H1 (cell line): ENCODE data around the gene STEAP1B. TPM values are rescaled to one million over a fixed set of nuclear protein-coding genes. Genes with fewer than 3 reads are reported as not detected.
"Not testable (repeated sequence)": the region's sequence is repeated elsewhere in the genome, so short reads cannot be mapped to it uniquely, and the experiment has no call there.

Source experiments
- CTCF ChIA-PET: fragments of 300-600 bp; sonication (Branson Sonifier 250); formaldehyde crosslinking; loops from one replicate; lab custom pipeline; 2021; ENCODE audit not compliant: partially characterized antibody; lab: Charles Lee
- POLR2A ChIA-PET: fragments of 300-600 bp; sonication (Branson Sonifier 250); formaldehyde crosslinking; loops from one replicate; lab custom pipeline; 2021; ENCODE audit warnings: inconsistent platforms; ENCODE audit not compliant: partially characterized antibody; lab: Charles Lee
- DNase-seq, 2 experiments: peaks; one replicate each; pipeline versions ENCODE4 v3.0.0 to v3.0.0-alpha.2; 2010 to 2022; ENCODE audit warnings: low spot score in 2 of 2, low read depth in 1 of 2, mixed read lengths in 1 of 2
- FAIRE-seq: peaks from 2 replicates; lab custom pipeline; 2011; peaks lifted over from hg19 to GRCh38; lab: Jason Lieb, UNC
- H2AFZ ChIP-seq: 2 replicates; pipeline ENCODE4 v1.8.1; 2012; ENCODE audit warnings: low read length, inconsistent platforms
- H2AK5ac ChIP-seq: 2 replicates; pipeline ENCODE4 v1.6.1; 2013; ENCODE audit warnings: low read depth, low read length
- H2BK120ac ChIP-seq: replicated peaks from 2 replicates; pipeline ENCODE3; 2013; ENCODE audit warnings: low read depth, low read length, inconsistent platforms
- H2BK12ac ChIP-seq: 2 replicates; pipeline ENCODE4 v1.6.1; 2013; ENCODE audit warnings: low read depth, low read length
- H2BK15ac ChIP-seq: 2 replicates; pipeline ENCODE4 v1.6.1; 2013; ENCODE audit warnings: low read length
- H2BK20ac ChIP-seq: 2 replicates; pipeline ENCODE4 v1.6.1; 2013; ENCODE audit warnings: low read length
- H2BK5ac ChIP-seq: 2 replicates; pipeline ENCODE4 v1.6.1; 2013; ENCODE audit warnings: low read depth, low read length
- H3K14ac ChIP-seq: 2 replicates; pipeline ENCODE4 v1.6.1; 2013; ENCODE audit warnings: inconsistent platforms; ENCODE audit not compliant: insufficient read length
- H3K18ac ChIP-seq: 2 replicates; pipeline ENCODE4 v1.6.1; 2013; ENCODE audit warnings: low read length; ENCODE audit errors: extremely low read depth
- H3K23ac ChIP-seq: 2 replicates; pipeline ENCODE4 v1.6.1; 2013; ENCODE audit warnings: inconsistent platforms; ENCODE audit not compliant: insufficient read length
- H3K23me2 ChIP-seq: 2 replicates; pipeline ENCODE4 v1.6.1; 2013; ENCODE audit warnings: low read depth, low read length
- H3K27ac ChIP-seq: 2 replicates; pipeline ENCODE4 v1.6.1; 2011; ENCODE audit warnings: low read depth, low read length, inconsistent platforms
- H3K27me3 ChIP-seq, 4 experiments: replicated peaks in 1 of 4; 1 replicate in 1 of 4; 2 replicates in 3 of 4; pipeline versions ENCODE4 v1.6.1 to v1.8.1; 2011 to 2013; ENCODE audit warnings: low read length in 3 of 4, mild to moderate bottlenecking in 3 of 4, inconsistent platforms in 2 of 4, mixed read lengths in 2 of 4, moderate library complexity in 1 of 4; ENCODE audit not compliant: control insufficient read depth in 3 of 4, insufficient read depth in 3 of 4; ENCODE audit errors: extremely low read depth in 1 of 4
- H3K36me3 ChIP-seq, 4 experiments: 2 replicates each; pipeline versions ENCODE4 v1.6.1 to v1.8.1; 2011 to 2013; ENCODE audit warnings: mild to moderate bottlenecking in 4 of 4, low read length in 3 of 4, moderate library complexity in 2 of 4, control low read depth in 1 of 4, inconsistent platforms in 1 of 4; ENCODE audit not compliant: insufficient read depth in 4 of 4, control insufficient read depth in 2 of 4
- H3K4ac ChIP-seq: replicated peaks from 2 replicates; pipeline ENCODE3; 2013; ENCODE audit warnings: low read length, low read depth, mixed read lengths, inconsistent platforms; ENCODE audit not compliant: insufficient read length
- H3K4me1 ChIP-seq, 4 experiments: replicated peaks in 1 of 4; 1 replicate in 1 of 4; 2 replicates in 3 of 4; pipeline versions ENCODE4 v1.6.1 to v1.8.1; 2011 to 2013; ENCODE audit warnings: low read length in 3 of 4, inconsistent platforms in 2 of 4, mixed read lengths in 1 of 4; ENCODE audit not compliant: insufficient read depth in 4 of 4, control insufficient read depth in 3 of 4
- H3K4me2 ChIP-seq, 2 experiments: 2 replicates each; pipeline versions ENCODE4 v1.6.1 to v1.8.1; 2011 to 2013; ENCODE audit warnings: low read depth in 2 of 2, low read length in 2 of 2, control low read depth in 1 of 2, inconsistent platforms in 1 of 2, mild to moderate bottlenecking in 1 of 2; ENCODE audit not compliant: insufficient read depth in 1 of 2
- H3K4me3 ChIP-seq, 4 experiments: fragments of 200-600, 300-600 bp in 1 of 4; sonication (generic), shearing (Covaris generic), sonication (Bioruptor Twin) in 1 of 4; 2 replicates each; pipeline versions ENCODE4 v1.5.1 to v1.8.1; 2011 to 2016; ENCODE audit warnings: low read length in 4 of 4, low read depth in 3 of 4, control low read depth in 2 of 4, inconsistent platforms in 2 of 4, mild to moderate bottlenecking in 2 of 4, mixed read lengths in 1 of 4, moderate library complexity in 1 of 4; ENCODE audit not compliant: insufficient read depth in 2 of 4; ENCODE audit errors: extremely low read depth in 1 of 4
- H3K56ac ChIP-seq: replicated peaks from 2 replicates; pipeline ENCODE3; 2013; ENCODE audit warnings: low read depth, mild to moderate bottlenecking, mixed read lengths, low read length, inconsistent platforms; ENCODE audit not compliant: insufficient read length
- H3K79me1 ChIP-seq: 2 replicates; pipeline ENCODE4 v1.6.1; 2013; ENCODE audit warnings: low read depth, low read length, control low read depth
- H3K79me2 ChIP-seq, 2 experiments: 2 replicates each; pipeline versions ENCODE4 v1.6.1 to v1.8.1; 2012 to 2013; ENCODE audit warnings: low read length in 2 of 2, mild to moderate bottlenecking in 2 of 2, inconsistent platforms in 1 of 2; ENCODE audit not compliant: insufficient read depth in 2 of 2, control insufficient read depth in 1 of 2
- H3K9ac ChIP-seq, 4 experiments: replicated peaks in 1 of 4; 1 replicate in 1 of 4; 2 replicates in 3 of 4; pipeline versions ENCODE4 v1.6.1 to v1.8.1; 2011 to 2013; ENCODE audit warnings: low read depth in 3 of 4, low read length in 3 of 4, control low read depth in 2 of 4, mild to moderate bottlenecking in 2 of 4, moderate library complexity in 2 of 4, inconsistent platforms in 1 of 4; ENCODE audit errors: extremely low read depth in 1 of 4
- H3K9me3 ChIP-seq, 2 experiments: 2 replicates each; pipeline versions ENCODE4 v1.6.1 to v1.8.1; 2012 to 2013; ENCODE audit warnings: mild to moderate bottlenecking in 2 of 2, moderate library complexity in 2 of 2, control low read depth in 1 of 2, inconsistent platforms in 1 of 2, low read depth in 1 of 2, low read length in 1 of 2, mixed read lengths in 1 of 2; ENCODE audit not compliant: insufficient read depth in 2 of 2
- H4K20me1 ChIP-seq, 2 experiments: replicated peaks in 1 of 2; 2 replicates each; pipeline versions ENCODE3 to v1.8.1; 2011 to 2013; ENCODE audit warnings: inconsistent platforms in 2 of 2, low read length in 2 of 2, mild to moderate bottlenecking in 1 of 2; ENCODE audit not compliant: insufficient read depth in 2 of 2, control insufficient read depth in 1 of 2
- H4K5ac ChIP-seq: 2 replicates; pipeline ENCODE4 v1.6.1; 2013; ENCODE audit warnings: low read length, low read depth, mixed read lengths, inconsistent platforms; ENCODE audit not compliant: insufficient read length
- H4K8ac ChIP-seq: 2 replicates; pipeline ENCODE4 v1.8.0; 2013; ENCODE audit warnings: mild to moderate bottlenecking, moderate library complexity, low read length, inconsistent platforms; ENCODE audit not compliant: insufficient read depth; ENCODE audit errors: extremely low read depth
- H4K91ac ChIP-seq: replicated peaks from 2 replicates; pipeline ENCODE3; 2013; ENCODE audit warnings: low read length, mixed read lengths, inconsistent platforms; ENCODE audit not compliant: insufficient read length
- polyA plus RNA-seq, 7 experiments: library from polyadenylated mRNA; depleted of rRNA in 3 of 7; stranded (reverse) in 5 of 7; unstranded in 2 of 7; fragments of >200 nt in 5 of 7; fragments of 200-250 nt in 2 of 7; gene quantifications; 1 replicate in 5 of 7; 2 replicates in 1 of 7; 4 replicates in 1 of 7; pipeline versions ENCODE4 v1.2.1 to v1.2.3, GENCODE V29; 2011 to 2013; ENCODE audit warnings: missing spikeins in 2 of 7, mixed read lengths in 2 of 7
- total RNA-seq: library from RNA; stranded (reverse); fragmentation: NEBNext Ultra II Directional; extraction: Animal tissue kit (Norgen Biotek cat#: 25700); gene quantifications from 2 replicates; pipeline ENCODE4 v1.2.1, GENCODE V29; 2021

Gene STEAP1B
- total and polyA plus RNA-seq, 2 of the 8 experiments (the other 6 are each of a cell fraction or from before 2014, with no cell fraction given) = 5.4 to 8.7 TPM

DNA sequence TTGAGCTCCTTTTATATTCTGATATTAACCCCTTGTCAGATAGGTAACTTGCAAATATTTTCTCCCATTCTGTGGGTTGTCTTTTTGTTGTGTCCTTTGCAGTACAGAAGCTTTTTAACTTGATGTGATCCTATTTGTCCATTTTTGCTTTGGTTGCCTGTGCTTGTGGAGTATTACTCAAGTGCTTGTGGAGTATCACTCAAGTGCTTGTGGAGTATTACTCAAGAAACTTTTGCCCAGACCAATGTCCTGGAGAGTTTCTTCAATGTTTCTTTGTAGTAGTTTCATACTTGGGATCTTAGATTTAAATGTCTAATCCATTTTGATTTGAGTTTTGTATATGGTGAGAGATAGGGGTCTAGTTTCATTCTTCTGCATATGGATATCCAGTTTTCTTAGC is 50.0 kb downstream of the STEAP1B start:
- H3K4me3 ChIP-seq, H3K4me2 ChIP-seq, POLR2A ChIA-PET, H3K36me3 ChIP-seq, H2AK5ac ChIP-seq, H3K79me1 ChIP-seq, H2BK120ac ChIP-seq, H3K23me2 ChIP-seq, H3K4ac ChIP-seq, FAIRE-seq, H3K9ac ChIP-seq, H3K56ac ChIP-seq, H3K18ac ChIP-seq, H4K5ac ChIP-seq, H2AFZ ChIP-seq, H2BK20ac ChIP-seq, H2BK15ac ChIP-seq, H3K27me3 ChIP-seq, H3K79me2 ChIP-seq, H3K23ac ChIP-seq, H3K4me1 ChIP-seq, H3K9me3 ChIP-seq, H4K20me1 ChIP-seq, CTCF ChIA-PET, H2BK12ac ChIP-seq, H4K91ac ChIP-seq, H2BK5ac ChIP-seq, H3K14ac ChIP-seq, H3K27ac ChIP-seq, H4K8ac ChIP-seq, DNase-seq: not testable (repeated sequence)
